Stimulated activated CD4-positive, alpha-beta T cell treated with anti-CD3 and anti-CD28 coated beads, Interleukin-4, amount 100 ng/mL, for 1 hour (primary cell): ENCODE results near the gene SLC6A19.

Experiments
- DNase-seq: peaks from one replicate; pipeline ENCODE4 v3.0.0-alpha.2; 2020

The SLC6A19 gene

DNA sequence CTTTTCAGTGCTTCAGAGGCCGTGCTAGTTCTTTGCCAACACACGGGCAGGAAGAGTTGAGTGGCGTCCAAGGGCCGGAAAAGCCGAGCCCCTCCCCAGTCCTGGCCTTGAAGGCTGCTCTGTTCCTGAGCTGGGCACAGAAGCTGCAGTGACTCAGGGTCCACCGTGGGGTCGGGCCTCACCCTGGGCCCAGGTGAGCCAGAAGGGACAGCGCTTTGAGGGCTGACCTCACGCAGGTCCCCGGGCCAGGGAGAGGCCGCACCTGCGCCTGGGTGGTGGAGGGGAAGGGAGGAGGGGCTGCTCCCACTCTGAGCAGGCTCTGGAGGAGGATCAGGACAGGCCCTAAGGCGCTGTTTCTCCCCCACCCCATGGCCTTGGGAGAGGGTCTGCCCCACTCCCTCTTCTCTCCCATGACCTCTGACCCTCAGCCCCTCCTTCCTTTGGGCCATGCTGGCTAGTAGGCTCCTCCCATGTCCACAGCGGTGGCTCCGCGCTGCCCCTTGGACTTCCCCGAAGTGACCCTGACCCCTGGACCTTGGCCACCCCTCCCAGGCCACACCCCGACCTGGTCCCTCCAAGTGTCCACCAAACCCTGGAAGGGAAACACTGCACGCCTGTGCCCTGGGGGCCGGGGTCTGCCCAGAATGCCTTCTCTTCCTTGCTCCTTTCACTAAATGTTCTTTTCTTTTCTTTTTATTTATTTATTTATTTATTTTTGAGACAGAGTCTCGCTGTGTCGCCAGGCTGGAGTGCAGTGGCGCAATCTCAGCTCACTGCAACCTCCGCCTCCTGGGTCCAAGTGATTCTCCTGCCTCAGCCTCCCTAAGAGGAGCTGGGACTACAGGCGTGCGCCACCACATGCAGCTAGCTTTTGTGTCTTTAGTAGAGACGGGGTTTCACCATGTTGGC lies 19.7 kb upstream of the SLC6A19 start:
- no peak for DNase-seq

DNA sequence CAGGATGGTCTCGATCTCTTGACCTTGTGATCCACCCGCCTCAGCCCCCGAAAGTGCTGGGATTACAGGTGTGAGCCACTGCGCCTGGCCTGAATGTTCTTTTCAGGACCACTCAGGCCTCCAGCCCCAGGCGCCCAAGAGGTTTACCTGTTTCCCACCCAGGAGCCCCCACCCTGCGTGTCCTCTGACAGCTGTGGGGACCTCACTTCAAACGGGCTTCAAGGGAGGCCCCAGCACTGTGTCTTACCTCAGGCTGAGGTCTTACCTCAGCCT lies 19.1 kb upstream of the SLC6A19 start:
- DNase-seq, result no peak

DNA sequence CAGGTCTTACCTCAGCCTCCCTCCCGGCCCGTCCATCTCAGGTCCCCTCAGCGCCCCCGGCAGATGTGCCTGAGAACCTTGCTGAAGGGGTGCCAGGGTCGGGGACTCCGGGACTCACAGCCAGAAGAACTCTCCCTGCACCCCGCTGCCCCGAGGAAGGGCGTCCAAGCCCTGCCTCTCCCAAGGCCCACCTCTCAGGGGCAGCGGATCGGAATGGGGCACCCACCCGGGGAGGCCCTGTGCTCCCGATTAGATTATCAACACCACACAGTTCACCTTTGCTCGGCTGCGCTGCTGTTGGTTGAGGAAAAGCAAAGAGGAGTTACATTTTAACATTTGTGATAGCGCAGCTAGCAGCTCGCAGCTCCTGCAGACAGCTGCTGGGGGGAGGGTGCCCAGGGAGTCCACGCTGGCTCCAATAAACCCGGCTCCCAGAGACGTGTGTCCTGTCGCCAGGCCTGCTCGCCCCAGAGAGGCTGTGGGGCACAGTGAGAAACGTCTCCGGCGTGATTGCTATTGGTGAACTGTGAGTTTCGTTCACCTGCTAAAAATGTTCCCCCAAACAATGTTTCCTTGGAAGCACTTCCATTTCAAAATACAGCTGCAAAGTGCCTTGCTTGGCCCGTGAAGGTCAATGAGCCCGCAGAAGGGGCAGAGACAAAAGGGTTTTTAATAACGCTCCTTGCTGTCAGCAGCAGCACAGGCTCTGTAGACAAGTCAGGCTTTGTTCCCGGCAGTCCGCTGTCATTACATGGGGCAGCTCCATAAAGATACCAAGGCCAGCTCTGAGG lies 18.6 kb upstream of the SLC6A19 start:
- no peak for DNase-seq

DNA sequence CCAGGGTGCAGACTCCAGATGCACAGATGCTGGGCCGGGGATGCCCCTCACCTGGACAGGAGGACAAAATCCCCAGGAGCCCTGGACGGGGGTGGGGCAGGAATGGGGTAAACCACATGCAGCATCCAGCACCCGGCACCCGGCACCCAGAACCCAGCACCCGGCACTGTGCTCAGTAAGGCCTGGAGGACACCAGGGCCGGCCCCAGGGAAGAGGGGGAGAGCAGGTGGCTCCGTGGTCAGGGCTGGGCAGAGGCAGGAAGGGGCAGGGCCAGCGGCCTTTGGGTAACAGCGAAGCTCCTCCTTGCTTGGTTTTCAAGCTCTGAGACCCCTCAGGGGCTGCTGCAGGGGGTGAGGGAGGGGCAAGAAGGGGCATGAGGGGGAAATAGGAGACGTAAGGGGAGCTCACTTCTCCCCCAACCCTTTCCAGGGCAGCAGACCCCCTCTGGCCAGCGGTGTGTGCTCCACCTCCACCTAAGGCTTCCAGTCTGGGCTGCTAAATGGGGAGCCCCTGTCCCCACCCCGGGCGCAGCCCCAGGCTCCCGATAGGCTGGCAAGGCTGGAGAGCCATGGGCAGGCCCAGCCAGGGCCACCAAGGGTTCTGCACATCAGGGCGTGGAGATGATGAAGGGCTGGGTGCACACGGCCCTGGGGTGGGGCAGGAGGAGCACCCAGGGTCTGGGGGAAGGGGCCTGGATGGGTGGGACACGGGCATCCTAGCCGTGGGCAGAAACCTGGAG lies 17.8 kb upstream of the SLC6A19 start:
- no peak for DNase-seq

DNA sequence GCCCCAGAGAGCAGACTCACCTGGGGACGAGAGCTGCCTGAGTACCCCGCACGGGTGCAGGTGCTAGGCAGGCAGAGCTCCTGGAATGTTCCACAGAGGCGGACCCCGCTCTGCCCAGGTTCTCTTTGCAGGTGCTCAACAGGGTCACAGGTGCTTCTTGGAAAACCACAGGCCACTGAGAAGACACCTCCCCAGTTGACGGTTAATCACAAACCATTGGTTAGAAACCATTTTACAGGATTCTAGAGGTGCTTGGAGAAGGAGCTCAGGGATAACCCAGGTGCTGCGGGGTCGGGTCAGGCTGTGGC lies 17.3 kb upstream of the SLC6A19 start:
- DNase-seq, result no peak

DNA sequence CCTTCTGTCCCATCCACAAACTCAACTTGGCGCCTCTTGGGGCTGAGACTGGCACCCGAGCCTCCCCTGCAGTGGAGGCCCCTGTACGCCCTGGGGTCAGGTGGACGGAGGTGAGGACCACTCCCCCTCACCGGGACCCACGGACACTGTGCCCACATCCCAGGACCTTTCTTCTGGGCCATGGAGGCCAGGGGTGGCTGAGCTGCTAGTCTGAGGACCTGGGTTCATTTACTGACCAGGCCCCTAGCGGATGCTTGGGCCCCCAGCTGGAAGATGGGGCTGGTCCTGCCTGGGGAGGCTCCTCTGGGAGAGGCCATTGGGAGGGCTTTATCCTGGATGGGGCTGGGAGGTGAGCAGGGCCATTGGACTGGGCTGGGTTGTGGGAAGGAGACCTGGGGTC lies 16.9 kb upstream of the SLC6A19 start:
- DNase-seq, result no peak

DNA sequence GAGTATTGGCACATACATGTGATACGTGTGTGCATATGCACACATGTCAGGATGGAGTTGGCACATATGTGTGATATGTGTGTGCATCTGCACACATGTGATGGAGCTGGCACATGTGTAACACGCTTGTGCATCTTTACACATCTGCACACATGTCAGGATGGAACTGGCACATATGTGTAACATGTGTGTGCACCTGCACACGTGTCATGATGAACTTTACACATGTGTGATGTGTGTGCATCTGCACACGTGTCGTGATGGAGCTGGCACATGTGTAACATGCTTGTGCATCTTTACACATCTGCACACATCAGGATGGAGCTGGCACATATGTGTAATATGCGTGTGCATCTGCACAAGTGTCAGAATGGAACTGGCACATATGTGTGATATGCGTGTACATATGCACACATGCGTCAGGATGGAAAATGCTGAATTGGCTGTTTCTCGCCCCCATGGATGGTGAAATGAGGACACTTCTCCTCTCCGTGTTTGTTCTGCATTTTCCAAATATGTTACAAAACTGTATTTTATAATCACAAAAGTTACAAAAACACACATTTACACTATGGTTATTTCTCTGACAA lies 16.3 kb upstream of the SLC6A19 start:
- no peak for DNase-seq

DNA sequence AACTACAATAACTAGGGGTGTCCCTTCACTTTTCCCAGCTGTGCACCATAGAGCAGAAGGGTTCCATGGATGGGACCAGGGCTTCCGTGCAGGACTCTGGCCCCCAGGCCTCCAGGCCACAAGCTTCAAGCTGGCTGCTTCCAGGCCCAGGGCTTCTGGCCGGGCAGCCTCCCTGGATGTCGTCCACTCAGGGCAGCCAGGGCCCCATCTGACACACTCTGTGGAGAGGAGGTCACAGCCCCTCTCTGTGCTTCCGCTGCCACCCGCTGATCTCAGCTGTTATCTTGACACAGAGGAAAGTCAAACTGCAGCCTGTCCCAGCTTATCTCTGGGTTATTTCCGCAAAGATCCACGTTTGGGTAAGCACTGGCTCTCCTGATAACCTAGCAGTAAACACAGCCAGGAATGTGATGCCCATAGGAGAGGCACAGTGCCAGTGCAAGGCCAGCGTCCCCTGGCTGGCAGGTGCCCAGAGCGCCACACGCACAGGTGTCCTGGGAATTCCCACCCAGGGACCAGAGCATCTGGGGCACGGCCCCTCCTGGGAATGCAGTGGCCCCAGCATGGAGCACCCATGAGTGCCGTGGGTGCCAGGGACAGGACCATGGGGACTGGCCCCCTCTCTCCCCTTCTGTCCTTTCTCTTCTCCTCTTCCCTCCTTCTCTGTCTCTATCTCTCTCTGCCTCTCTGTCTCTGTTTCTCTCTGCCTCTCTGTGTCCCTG lies 15.6 kb upstream of the SLC6A19 start:
- DNase-seq, result no peak

DNA sequence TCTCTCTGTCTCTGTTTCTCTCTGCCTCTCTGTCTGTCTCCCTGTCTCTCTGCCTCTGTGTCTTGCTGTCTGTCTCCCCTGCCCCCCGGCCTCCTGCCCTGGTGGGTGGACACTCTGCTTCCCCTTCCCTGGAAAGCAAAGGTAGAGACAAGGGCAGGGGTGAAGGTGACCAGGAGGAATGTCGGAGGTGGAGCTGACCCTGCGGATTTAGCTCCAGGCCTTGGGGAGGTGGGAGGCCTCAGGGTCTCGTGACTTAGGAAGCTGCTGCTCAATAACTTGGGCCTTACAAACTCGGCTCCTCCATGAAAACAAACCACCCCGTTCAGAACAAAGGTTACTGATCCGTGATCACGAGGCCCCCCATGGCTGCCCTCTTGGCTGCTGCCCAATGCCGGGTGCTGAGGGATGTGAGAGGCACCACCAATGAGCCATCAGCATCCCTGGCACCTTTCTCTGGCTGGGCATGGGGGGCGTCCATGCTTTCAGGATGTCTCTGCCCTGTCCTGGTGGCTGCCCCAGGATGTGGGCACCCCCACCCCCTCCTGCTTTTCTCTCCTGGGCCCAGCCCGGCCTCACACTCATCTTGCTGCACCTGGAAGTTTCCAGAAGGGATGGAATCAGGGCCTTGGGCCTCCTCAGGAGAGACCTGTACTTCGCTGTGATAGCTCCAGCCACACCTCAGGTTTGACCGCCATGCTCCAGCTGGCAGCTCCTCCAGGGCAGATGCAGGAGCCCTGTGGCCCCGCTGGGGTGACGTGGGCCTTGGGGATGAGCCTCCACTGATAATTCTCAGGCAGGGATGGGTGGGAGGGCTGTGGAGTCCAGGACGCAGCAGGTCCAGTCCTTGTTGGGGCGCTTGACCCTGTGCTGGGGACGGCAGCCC lies 14.8 kb upstream of the SLC6A19 start:
- no peak for DNase-seq

DNA sequence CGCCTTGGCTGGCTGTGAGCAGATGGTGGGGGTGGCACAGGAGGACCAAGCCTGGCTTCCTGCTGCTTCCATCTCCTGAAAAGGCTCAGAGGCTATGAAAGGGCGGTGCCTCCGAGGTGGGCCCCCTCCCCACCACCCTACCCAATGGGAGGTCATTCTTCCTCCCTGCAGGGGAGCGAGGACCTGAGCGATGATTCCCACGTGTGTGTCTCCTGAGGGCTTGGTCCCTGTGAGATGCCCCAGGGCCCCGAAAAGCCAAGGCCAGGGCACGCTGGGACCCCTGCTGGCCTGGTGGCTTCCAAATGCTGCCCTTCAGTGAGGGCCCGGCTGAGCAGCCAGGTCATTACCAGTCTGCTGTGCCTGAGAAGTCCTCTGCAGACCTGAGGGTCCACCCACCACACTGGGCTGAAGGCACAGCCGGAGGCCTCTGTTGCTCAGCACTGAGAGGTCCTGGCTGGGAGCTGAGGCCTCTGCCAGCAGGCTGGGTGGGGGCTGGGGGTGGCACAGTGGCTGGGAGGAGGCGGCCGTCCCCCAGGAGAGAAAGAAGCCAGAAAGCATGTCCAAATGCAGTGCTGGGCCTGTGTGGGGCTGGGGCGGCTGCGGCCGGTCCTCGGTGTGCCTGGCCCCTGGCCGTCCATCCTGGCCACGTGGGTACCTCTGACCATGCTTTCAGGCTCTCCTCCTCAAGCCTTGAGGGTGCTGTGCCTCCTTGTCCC lies 14.0 kb upstream of the SLC6A19 start:
- no peak for DNase-seq

DNA sequence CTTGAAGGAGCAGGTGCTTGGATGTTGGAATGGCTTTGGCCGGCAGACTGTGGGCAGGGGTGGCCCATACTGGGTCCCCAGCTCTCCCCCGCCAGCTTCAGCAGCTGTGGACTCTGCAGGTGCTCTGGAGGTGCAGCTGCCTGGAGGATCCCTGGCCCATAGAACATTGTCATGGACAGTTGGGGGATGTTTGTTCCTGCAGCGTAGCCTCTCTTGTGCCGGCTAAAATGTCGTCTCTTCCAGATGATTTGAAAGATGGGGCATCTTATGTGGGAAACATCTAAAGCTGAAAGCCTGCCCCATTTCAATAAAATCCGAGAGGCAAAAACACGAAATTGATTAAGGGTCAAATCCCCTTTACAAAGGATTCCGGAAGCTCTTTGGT lies 13.5 kb upstream of the SLC6A19 start:
- no peak for DNase-seq

DNA sequence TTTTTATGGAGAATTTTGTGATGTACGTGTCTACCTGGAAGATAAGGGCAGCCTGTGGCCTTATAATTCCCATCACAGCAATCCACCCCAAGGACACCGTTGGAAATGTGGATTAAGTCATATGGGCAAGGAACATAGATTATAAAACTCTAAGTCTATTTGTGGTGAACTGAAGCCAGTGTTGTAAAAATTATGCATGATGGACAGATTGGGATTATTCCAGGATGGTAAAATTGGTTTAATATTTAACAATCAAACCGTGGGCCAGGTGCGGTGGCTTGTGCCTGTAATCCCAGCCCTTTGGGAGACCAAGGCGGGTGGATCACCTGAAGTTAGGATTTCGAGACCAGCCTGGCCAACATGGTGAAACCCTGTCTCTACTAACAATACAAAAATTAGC lies 12.9 kb upstream of the SLC6A19 start:
- no peak for DNase-seq

DNA sequence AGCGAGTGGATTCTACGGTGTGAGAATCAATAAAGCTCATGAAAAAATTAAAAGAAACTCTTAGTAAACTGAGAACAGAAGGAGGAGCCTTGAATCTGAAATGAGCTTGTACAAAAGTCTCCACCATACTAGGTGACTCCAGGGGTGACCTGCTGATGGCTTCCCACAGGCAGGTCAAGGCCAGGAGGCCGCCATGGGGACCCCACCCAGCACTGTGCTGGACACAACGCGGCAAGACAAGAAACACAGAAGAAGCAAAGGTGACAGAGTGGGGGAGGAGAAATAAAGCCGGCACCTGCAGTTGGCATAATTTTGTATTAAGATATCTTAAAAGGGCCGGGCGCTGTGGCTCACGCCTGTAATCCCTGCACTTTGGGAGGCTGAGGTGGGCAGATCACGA lies 12.1 kb upstream of the SLC6A19 start:
- no peak for DNase-seq

DNA sequence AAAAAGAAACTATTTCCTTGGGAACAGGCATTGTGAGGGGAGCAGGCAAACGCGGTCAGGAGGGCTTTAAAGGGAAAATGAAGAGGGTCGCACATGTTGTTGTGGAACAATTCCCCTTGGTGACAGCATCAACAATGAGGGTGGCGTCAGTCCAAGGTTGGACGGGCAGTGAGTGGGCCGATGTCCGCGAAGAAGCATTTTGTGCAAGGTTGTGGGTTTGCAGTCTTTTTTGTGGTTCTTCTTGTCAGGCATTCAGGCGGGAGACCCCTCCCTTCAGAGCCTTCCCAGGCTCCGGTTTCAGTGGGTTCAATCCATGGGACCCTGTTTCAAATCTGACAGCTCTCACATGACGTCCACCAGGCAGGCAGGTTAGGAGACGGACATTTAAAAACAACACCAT lies 11.1 kb upstream of the SLC6A19 start:
- no peak for DNase-seq

DNA sequence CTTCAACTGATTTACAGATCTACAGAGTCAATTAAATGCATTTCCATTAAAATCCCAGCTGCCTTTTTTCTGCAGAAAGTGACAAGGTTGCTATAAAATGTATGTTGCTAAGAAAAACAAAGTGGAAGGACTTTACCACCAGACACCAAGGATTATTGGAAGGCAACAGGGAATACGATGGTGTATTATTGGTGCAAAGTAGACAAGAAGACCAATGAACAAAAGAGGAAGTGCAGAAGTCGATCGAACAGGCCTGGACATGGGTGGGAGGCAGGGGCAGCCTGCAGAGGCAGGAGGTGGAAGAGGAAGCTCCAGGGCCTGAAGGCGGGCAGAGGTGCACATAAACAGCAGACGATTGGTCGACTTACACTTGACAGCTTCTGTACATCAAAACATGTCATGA lies 10.6 kb upstream of the SLC6A19 start:
- no peak for DNase-seq

DNA sequence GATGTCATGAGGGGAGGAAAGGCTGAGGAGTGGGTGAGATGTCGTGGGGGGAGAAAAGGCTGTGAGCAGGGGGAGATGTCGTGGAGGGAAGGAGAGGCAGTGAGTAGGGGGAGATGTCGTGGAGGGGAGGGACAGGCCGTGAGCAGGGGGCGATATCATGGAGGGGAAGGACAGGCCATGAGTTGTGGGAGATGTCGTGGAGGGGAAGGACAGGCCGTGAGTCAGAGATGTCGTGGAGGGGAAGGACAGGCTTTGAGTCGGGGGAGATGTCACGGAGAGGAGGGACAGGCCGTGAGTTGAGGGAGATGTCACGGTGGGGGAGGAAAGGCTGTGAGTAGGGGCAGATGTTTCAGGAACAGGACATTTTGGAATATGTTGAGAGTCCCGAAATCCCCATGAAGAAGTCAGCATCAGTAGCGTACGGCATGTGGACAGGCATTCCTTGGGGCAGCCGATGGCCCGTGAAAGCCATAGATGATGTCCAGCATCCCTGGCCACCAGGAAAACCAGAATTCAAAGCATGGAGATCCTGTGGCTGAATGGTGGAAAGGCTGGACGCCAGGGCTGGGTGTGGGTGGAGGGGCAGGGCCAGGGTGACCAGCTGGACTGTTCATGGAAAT lies 8.3 kb upstream of the SLC6A19 start:
- no peak for DNase-seq

DNA sequence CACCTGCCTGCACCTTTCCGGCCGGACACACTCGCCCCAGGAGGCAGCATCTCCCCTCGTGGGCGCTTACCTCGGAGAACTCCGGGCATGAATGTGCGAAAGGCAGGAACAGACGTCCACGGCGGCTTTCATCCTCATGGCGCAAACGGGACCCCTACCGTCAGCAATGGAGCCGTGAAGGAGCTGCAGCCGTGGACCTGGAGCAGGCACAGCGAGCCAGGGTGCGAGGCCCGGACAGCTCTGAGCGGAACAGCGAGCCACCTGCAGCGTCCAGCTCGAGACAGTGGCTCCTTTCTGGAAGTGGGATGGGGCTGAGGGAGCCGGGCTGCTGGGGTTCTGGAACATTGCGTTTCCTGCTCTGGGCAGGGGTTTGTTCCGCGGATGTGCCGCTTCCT lies 7.8 kb upstream of the SLC6A19 start:
- no peak for DNase-seq

DNA sequence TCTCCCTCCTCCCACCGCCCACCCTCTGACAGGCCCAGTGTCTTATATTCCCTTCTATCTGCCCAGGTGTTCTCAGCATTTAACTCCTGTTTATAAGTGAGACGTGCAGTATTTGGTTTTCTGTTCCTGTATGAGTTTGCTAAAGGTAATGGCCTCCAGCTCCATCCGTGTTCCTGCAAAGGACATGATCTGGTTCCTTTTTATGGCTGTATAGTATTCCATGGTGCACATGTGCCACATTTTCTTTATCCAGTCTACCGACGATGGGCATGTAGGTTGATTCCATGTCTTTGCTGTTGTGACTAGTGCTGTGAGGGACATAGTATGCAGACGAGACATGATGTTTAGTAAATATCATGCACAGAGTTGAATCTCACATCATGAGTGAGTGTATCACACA lies 7.0 kb upstream of the SLC6A19 start:
- DNase-seq, result no peak

DNA sequence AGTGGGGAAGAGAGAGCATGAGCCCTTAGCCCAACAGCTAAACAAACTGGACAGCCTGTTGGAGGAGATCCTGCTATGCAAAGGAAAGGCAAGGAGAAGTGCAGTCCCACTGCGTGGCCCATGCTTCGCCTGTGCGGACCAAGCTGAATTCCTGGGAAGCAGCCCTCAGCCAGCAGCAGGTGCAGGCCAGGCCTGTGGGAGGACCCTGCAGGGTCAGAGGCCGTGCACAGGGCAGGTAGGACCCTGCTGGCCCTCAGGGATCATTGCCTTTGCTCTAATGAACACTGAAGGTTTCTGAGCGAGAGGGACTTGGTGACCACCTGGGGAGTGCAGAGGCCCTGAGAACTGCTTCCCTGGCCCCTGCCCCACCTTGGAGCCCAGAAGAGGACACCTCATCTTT lies 6.0 kb upstream of the SLC6A19 start:
- no peak for DNase-seq

DNA sequence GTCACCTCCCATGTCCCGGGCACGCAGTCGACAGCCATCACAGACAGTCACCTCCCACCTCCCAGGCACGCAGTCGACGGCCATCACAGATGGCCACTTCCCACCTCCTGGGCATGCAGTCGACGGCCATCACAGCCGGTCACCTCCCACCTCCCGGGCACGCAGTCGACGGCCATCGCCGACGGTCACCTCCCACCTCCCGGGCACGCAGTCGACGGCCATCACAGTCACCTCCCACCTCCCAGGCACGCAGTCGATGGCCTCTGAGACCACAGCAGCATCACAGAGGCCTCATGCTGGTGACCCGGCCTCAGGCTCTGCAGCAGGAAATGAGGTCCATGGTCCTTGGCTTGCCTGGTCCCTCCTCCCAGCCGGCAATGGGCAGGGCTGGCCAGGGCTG lies 5.5 kb upstream of the SLC6A19 start:
- DNase-seq, result no peak

DNA sequence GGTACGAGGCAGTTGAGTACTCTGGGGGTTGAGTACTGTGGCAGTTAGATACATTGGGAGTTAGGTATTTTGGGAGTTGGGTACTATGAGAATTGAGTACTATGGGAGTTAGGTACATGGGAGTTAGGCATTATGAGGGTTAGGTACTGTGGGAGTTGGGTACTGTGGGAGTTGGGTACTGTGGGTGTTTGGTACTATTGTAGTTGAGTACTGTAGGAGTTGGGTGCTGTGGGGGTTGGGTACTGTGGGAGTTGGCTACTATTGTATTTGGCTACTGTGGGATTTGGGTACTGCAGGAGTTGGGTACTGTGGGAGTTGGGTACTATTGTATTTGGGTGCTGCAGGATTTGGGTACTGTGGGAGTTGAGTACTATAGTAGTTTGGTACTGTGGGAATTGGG lies 4.8 kb upstream of the SLC6A19 start:
- no peak for DNase-seq
